Mesothelial cell of epicardium (in vitro differentiated cells): ENCODE results near the gene RHBDF2. TPM values are rescaled to one million over a fixed set of nuclear protein-coding genes. Genes with fewer than 3 reads are reported as not detected.

ENCODE experiments used
- DNase-seq, 2 experiments: peaks; one replicate each; pipeline ENCODE4 v3.0.0; 2021; ENCODE audit warnings: low spot score in 2 of 2; ENCODE audit not compliant: unreplicated experiment in 2 of 2
- H3K27ac Mint-ChIP-seq: 2 replicates; pipeline ENCODE4 v1.8.0; 2021; ENCODE audit warnings: mixed read lengths
- H3K27me3 Mint-ChIP-seq: 2 replicates; pipeline ENCODE4 v1.8.0; 2021; ENCODE audit warnings: low read depth, mixed read lengths
- H3K36me3 Mint-ChIP-seq: 2 replicates; pipeline ENCODE4 v1.8.0; 2021; ENCODE audit warnings: mixed read lengths
- H3K4me1 Mint-ChIP-seq: 2 replicates; pipeline ENCODE4 v1.8.0; 2021; ENCODE audit warnings: mixed read lengths
- H3K4me3 Mint-ChIP-seq: 2 replicates; pipeline ENCODE4 v1.8.0; 2021; ENCODE audit warnings: mild to moderate bottlenecking, moderate library complexity, mixed read lengths
- H3K9me3 Mint-ChIP-seq: 2 replicates; pipeline ENCODE4 v1.8.0; 2021; ENCODE audit warnings: mixed read lengths
- total RNA-seq: library from RNA; stranded (reverse); gene quantifications from 3 replicates; pipeline ENCODE4 v1.2.1, GENCODE V29; 2021
- TF ChIP-seq, protein P1 (sequence below): fragments of 200-600 bp; sonication (generic); IDR thresholded peaks from one replicate; pipeline ENCODE4 v1.5.0; 2021; ENCODE audit warnings: antibody characterized with exemption; ENCODE audit not compliant: unreplicated experiment

RHBDF2 gene
- total RNA-seq, 1 donor from 2014 or later, result 21.5 TPM

- no peak overlapping the region for H3K27ac Mint-ChIP-seq
- H3K4me1 Mint-ChIP-seq, result peaks cover 29% of the 10 kb centered on the region
Observed at GRCh38 chr17:76451506-76451905, 49.7 kb downstream of the RHBDF2 start.

DNA sequence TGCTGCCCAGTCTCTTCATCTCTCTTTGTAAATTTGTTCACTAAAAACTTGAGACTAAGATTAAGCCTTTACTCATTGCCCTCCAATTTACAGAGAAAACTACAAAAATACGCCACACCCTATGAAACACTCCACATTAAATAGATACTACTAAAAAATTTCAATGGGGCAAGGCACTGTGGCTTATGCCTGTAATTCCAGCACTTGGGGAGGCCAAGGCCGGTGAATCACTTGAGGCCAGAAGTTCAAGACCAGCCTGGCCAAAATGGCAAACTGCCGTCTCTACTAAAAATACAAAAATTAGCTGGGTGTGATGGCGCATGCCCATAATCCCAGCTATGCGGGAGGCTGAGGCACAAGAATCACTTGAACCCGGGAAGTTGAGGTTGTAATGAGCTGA is 52.1 kb downstream of the RHBDF2 start:
- Mint-ChIP-seq H3K27ac (no peak overlapping the region), H3K36me3 (no peaks in the 10 kb centered on the region), H3K27me3 (no peaks in the 10 kb centered on the region), H3K4me3 (no peak overlapping the region), H3K9me3 (no peaks in the 10 kb centered on the region), H3K4me1 (peaks cover 50% of the 10 kb centered on the region)
- TF ChIP-seq, protein P1, sequence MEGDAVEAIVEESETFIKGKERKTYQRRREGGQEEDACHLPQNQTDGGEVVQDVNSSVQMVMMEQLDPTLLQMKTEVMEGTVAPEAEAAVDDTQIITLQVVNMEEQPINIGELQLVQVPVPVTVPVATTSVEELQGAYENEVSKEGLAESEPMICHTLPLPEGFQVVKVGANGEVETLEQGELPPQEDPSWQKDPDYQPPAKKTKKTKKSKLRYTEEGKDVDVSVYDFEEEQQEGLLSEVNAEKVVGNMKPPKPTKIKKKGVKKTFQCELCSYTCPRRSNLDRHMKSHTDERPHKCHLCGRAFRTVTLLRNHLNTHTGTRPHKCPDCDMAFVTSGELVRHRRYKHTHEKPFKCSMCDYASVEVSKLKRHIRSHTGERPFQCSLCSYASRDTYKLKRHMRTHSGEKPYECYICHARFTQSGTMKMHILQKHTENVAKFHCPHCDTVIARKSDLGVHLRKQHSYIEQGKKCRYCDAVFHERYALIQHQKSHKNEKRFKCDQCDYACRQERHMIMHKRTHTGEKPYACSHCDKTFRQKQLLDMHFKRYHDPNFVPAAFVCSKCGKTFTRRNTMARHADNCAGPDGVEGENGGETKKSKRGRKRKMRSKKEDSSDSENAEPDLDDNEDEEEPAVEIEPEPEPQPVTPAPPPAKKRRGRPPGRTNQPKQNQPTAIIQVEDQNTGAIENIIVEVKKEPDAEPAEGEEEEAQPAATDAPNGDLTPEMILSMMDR, result no peak
- no peak for DNase-seq

More at GRCh38 chr17:76451506-76451905, 49.7 kb downstream of the RHBDF2 start:
- H3K9me3 Mint-ChIP-seq, result no peaks in the 10 kb centered on the region
- H3K27me3 Mint-ChIP-seq, result no peaks in the 10 kb centered on the region
- peak overlapping the region; percentile 80 for H3K4me3 Mint-ChIP-seq
- TF ChIP-seq, protein P1, result no peak
- no peaks in the 10 kb centered on the region for H3K36me3 Mint-ChIP-seq
- no peak for DNase-seq

DNA sequence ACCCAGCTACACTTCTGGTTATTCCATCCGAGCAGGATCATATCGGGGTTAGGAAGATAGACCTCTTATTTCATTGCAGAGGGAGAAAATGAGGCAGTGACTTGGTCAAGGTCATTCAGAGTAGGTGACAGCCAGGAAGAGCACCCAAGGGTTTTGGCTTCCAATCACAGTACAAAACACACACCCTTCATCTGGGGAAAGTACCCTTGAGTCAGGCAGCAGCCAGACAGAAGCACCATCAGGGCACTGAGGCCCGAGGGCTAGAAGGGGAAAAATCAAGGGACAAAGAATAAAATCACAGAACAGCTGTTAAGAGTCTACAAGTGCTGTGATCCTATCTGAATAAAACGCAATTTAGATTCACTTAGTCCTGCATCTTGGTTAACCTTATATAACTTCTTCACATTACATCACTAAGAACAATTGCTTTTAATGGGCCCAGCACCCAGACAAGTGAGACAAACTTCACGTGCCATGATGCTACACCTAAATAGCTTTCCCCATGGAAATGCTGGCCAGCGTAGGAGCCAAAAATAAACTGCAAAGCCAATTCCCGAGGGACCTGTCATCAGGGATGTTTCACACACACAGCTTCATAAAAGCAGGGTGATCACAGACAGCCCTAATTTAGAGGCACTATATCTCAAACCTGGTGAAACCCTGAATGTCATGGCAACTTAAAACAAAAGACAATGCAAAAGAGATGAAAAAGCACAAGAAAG is 53.1 kb downstream of the RHBDF2 start:
- H3K27ac Mint-ChIP-seq, result no peak overlapping the region
- H3K4me3 Mint-ChIP-seq, result no peak overlapping the region
- peaks cover 50% of the 10 kb centered on the region for H3K4me1 Mint-ChIP-seq
- no peaks in the 10 kb centered on the region for H3K36me3 Mint-ChIP-seq
- TF ChIP-seq, protein P1, result no peak
- H3K9me3 Mint-ChIP-seq, result no peaks in the 10 kb centered on the region
- no peak for DNase-seq
- no peaks in the 10 kb centered on the region for H3K27me3 Mint-ChIP-seq

GRCh38 chr17:76446449-76447231 is 54.6 kb downstream of the RHBDF2 start:
- TF ChIP-seq, protein P1, result no peak
- no peaks in the 10 kb centered on the region for H3K9me3 Mint-ChIP-seq
- H3K4me3 Mint-ChIP-seq, result no peak overlapping the region
- no peaks in the 10 kb centered on the region for H3K36me3 Mint-ChIP-seq
- DNase-seq, result no peak
- peaks cover 47% of the 10 kb centered on the region for H3K4me1 Mint-ChIP-seq
- H3K27ac Mint-ChIP-seq, result peak overlapping the region; percentile 79
- H3K27me3 Mint-ChIP-seq, result no peaks in the 10 kb centered on the region

DNA sequence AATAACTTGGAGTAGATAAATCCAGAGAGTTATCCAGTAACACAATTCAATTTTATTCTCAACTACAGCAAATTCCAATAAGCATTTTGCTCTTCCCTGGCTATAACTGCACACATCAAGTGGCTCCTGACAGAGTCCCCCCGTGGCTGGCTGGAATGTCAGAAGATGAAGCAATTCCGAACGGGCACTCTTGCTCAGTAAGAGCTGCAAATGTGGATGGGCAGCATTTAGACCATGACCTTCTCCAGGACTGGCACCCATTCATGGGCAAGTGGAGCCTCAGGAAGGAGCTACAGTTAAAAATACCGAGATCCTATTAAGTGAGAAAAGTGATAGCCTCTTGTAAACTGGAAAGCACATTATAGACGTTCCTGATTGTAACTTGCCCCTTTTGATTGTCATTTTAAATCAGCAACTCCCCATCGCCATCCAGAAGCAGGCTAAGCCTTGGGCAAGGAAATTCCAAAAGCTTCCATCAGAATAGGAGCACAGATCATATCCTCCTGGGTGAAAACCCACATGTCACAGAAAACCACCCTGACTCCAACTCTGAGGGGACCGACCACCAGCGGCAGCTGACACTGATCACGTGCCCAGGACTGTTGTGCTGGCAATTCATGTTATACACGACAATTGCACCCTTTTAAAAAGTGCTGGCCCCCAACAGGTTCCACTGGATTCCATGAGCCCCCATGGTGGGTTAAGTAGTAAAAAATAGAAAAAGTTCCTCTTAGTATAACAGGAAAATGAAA is 55.4 kb downstream of the RHBDF2 start:
- no peaks in the 10 kb centered on the region for H3K27me3 Mint-ChIP-seq
- DNase-seq, result no peak
- H3K36me3 Mint-ChIP-seq, result no peaks in the 10 kb centered on the region
- H3K9me3 Mint-ChIP-seq, result no peaks in the 10 kb centered on the region
- peaks cover 40% of the 10 kb centered on the region for H3K4me1 Mint-ChIP-seq
- peak overlapping the region; percentile 79 for H3K27ac Mint-ChIP-seq
- TF ChIP-seq, protein P1, result no peak
- no peak overlapping the region for H3K4me3 Mint-ChIP-seq
